ENCODE measurements around the gene ERC1. TPM values are rescaled to one million over a fixed set of nuclear protein-coding genes. Genes with fewer than 3 reads are reported as not detected.

Gene ERC1
- total RNA-seq, 4 donors from 2014 or later = 23.5 to 74.8 (median 57.0) TPM

GRCh38 chr12:1117371-1117770, 126.3 kb downstream of the ERC1 start:
- Histone ChIP-seq H3K4me1 (peaks cover 0 to 7% (median 3%) of the 10 kb centered on the region in 4 donors), H3K27ac (no peak overlapping the region), H3K36me3 (peaks cover 0 to 4% (median 0%) of the 10 kb centered on the region in 4 donors), H3K9me3 (no peaks in the 10 kb centered on the region), H3K27me3 (no peaks in the 10 kb centered on the region), H3K4me3 (no peak overlapping the region)
- DNase-seq = no peak
- no peak for TF ChIP-seq POLR2AphosphoS5 (IDR thresholded peaks at IDR 0.05)
- TF ChIP-seq CTCF (IDR thresholded peaks at IDR 0.05) = no peak
- TF ChIP-seq EP300 (IDR thresholded peaks at IDR 0.05; ENCODE audit: low read depth) = no peak
- TF ChIP-seq POLR2A (IDR thresholded peaks at IDR 0.05) = no peak
- intact Hi-C loops (cut with DNase I; ENCODE audit: low total_unique reads) (loop anchor here (5.0 kb wide), 1 partner anchor 465 kb away; no protein-coding TSS in a partner anchor), in situ Hi-C loops (cut with MboI; ENCODE audit: low pct_ligation_motif_present in 1 of 4, low pct_unique_long_range_greater_than_20kb in 1 of 4, low sequenced_read_pairs in 3 of 4) (loop anchor here (5.0 to 25.0 kb wide), 5 partner anchors 445 to 487 kb away; partner anchors contain the start of gene FBXL14 (in 1 of the 4))
- WGBS, 2 donors (ENCODE audit: low coverage in 1 of 2) = 50 to 62% methylated on average over 6 of the region's 6 CpGs

GRCh38 chr12:1117970-1118563, 127.0 kb downstream of the ERC1 start:
- peaks cover 0 to 4% (median 0%) of the 10 kb centered on the region in 4 donors for H3K36me3 ChIP-seq
- no peak overlapping the region for H3K4me3 ChIP-seq
- H3K9me3 ChIP-seq = no peaks in the 10 kb centered on the region
- H3K4me1 ChIP-seq = peaks cover 0 to 7% (median 3%) of the 10 kb centered on the region in 4 donors
- intact Hi-C loops (cut with DNase I; ENCODE audit: low total_unique reads) = loop anchor here (5.0 kb wide), 1 partner anchor 464 kb away; no protein-coding TSS in a partner anchor
- no peak overlapping the region for H3K27ac ChIP-seq
- peak; percentile 78 for DNase-seq
- in situ Hi-C loops (cut with MboI; ENCODE audit: low pct_ligation_motif_present in 1 of 4, low pct_unique_long_range_greater_than_20kb in 1 of 4, low sequenced_read_pairs in 3 of 4) = loop anchor here (5.0 to 25.0 kb wide), 5 partner anchors 444 to 487 kb away; partner anchors contain the start of gene FBXL14 (in 1 of the 4)
- 22 to 23% methylated on average over 5 of the region's 5 CpGs for WGBS, 2 donors (ENCODE audit: low coverage in 1 of 2)
- H3K27me3 ChIP-seq = no peaks in the 10 kb centered on the region
- TF ChIP-seq POLR2AphosphoS5 (IDR thresholded peaks at IDR 0.05) (no peak), CTCF (IDR thresholded peaks at IDR 0.05) (peak; percentile 92 to 97 (median 95))

GRCh38 chr12:1122786-1123185, 131.8 kb downstream of the ERC1 start:
- intact Hi-C loops (cut with DNase I; ENCODE audit: low total_unique reads) = no loop called here
- H3K4me1 ChIP-seq = peaks cover 0 to 14% (median 0%) of the 10 kb centered on the region in 4 donors
- no peak for DNase-seq
- in situ Hi-C loops (cut with MboI; ENCODE audit: low pct_ligation_motif_present in 1 of 4, low pct_unique_long_range_greater_than_20kb in 1 of 4, low sequenced_read_pairs in 3 of 4) = loop anchor here in 2 of 4 donors (25.0 kb wide), 2 partner anchors 440 to 465 kb away; partner anchors contain the start of gene FBXL14 (in 1 of the 2)
- no peaks in the 10 kb centered on the region for H3K36me3 ChIP-seq
- H3K27ac ChIP-seq = no peak overlapping the region
- no peaks in the 10 kb centered on the region for H3K27me3 ChIP-seq
- H3K4me3 ChIP-seq = no peak overlapping the region
- TF ChIP-seq EP300 (IDR thresholded peaks at IDR 0.05; ENCODE audit: low read depth) (no peak), POLR2A (IDR thresholded peaks at IDR 0.05) (no peak), POLR2AphosphoS5 (IDR thresholded peaks at IDR 0.05) (no peak), CTCF (IDR thresholded peaks at IDR 0.05) (no peak)
- H3K9me3 ChIP-seq = no peaks in the 10 kb centered on the region
- WGBS, 2 donors (ENCODE audit: low coverage in 1 of 2) = 80 to 85% methylated on average over 1 to 3 of the region's 3 CpGs

GRCh38 chr12:1126091-1126490, 135.1 kb downstream of the ERC1 start:
- intact Hi-C loops (cut with DNase I; ENCODE audit: low total_unique reads) = no loop called here
- DNase-seq = no peak
- TF ChIP-seq POLR2A (IDR thresholded peaks at IDR 0.05) = no peak
- TF ChIP-seq CTCF (IDR thresholded peaks at IDR 0.05) = no peak
- no peak for TF ChIP-seq EP300 (IDR thresholded peaks at IDR 0.05; ENCODE audit: low read depth)
- no peak for TF ChIP-seq POLR2AphosphoS5 (IDR thresholded peaks at IDR 0.05)
- in situ Hi-C loops (cut with MboI; ENCODE audit: low pct_ligation_motif_present in 1 of 4, low pct_unique_long_range_greater_than_20kb in 1 of 4, low sequenced_read_pairs in 3 of 4) = no loop called here
- no peaks in the 10 kb centered on the region for H3K9me3 ChIP-seq
- peak overlapping the region; percentile 13 to 29 (median 15) for H3K27ac ChIP-seq
- H3K4me3 ChIP-seq = no peak overlapping the region
- peaks cover 0 to 32% (median 12%) of the 10 kb centered on the region in 4 donors for H3K4me1 ChIP-seq
- H3K27me3 ChIP-seq = no peaks in the 10 kb centered on the region
- WGBS, 2 donors (ENCODE audit: low coverage in 1 of 2) = 44 to 69% methylated on average over 2 of the region's 2 CpGs
- no peaks in the 10 kb centered on the region for H3K36me3 ChIP-seq
